Myocyte (in vitro differentiated cells): ENCODE results near the gene WDR48. TPM values are rescaled to one million over a fixed set of nuclear protein-coding genes. Genes with fewer than 3 reads are reported as not detected.

ENCODE experiments used
- DNase-seq: peaks from one replicate; pipeline ENCODE4 v3.0.0-alpha.2; 2012; ENCODE audit warnings: low read depth
- total RNA-seq: library from RNA; depleted of rRNA; stranded (reverse); fragments of >200 nt; gene quantifications from 2 replicates; pipeline ENCODE4 v1.2.3, GENCODE V29; 2014

WDR48 gene
- total RNA-seq, 1 donor from 2014 or later: 16.6 TPM

GRCh38 chr3:39063143-39063542 is 11.3 kb downstream of the WDR48 start:
- no peak for DNase-seq

DNA sequence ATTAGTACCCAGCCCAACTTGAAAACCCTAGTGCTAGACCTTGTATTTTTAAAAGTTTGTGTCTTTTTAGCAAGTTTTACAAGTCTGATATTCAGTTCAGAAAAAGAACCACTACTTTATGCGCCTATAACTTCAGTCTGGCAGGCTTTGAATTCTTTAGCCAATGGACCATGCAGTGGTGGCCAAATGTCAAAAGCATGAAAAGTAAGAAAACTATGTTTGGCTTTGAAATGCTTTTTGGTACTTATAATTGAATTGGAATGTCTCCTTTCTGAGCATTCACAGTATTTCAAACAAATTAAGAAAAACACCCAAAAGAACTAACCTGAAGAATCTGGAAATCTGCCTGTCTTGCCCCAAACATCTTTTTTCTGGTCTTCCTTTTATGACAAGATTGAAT is 12.8 kb downstream of the WDR48 start:
- no peak for DNase-seq

- peak; percentile 16 for DNase-seq
These were observed 13.4 kb downstream of the WDR48 start for GRCh38 chr3:39065197-39065596.

GRCh38 chr3:39067286-39067685 is 15.5 kb downstream of the WDR48 start:
- no peak for DNase-seq

- no peak for DNase-seq
These were observed 16.7 kb downstream of the WDR48 start for GRCh38 chr3:39068556-39068955.

DNA sequence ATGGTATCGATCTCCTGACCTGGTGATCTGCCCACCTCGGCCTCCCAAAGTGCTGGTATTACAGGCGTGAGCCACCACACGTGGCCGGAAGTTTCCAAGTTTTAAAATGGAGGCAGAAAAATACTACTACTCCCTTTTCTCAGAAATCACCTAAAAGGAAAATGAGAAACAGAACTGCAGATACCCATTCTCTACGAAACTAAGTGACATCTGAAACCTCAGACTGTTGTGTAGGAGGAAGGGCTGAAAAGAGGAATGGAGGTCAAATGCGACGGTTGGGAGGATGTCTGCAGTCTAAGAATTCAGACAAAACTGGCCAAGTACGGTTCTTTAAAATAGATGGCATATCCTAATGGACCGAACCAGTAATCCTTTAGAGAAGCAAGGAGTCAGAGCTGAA is 24.1 kb downstream of the WDR48 start:
- no peak for DNase-seq

GRCh38 chr3:39079530-39079929 is 27.7 kb downstream of the WDR48 start:
- DNase-seq: no peak

DNA sequence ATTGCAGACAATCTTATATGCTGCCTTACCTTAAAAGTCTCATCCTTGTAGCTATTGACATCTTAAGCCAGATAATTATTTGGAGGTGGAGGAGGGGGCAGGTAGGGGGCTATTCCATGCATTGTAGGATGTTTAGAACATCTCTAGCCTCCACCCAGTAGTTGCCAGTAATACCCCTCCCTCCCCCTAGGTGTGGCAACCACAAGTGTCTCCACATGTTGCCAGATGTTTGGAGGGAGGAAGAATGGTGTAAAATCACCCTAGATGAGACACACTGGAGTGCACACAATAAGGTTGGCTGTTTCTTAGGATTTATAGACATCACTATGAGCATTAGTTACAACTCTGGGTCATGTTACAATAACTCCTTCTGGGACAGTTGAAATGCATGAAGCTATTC is 28.2 kb downstream of the WDR48 start:
- no peak for DNase-seq

GRCh38 chr3:39082666-39083313 is 31.0 kb downstream of the WDR48 start:
- no peak for DNase-seq

DNA sequence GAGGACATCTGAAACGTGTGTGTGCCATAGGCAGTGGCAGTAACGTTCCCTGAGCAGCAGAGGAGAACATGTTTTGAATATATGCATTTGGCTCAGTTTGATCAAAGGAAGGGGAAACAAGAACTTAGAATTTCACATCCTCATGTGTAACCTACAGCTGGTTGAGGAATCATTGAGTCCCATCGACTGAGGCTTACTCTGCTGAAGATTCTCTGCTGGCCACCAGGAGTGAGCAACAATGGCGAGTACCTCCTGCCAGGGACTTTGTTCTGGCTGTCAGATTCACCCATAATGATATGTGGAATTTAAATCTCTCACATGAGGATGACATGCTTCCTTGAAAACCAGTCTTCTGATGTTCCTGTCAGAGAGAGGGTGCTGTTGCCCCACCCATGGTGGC is 34.3 kb downstream of the WDR48 start:
- DNase-seq: no peak

DNA sequence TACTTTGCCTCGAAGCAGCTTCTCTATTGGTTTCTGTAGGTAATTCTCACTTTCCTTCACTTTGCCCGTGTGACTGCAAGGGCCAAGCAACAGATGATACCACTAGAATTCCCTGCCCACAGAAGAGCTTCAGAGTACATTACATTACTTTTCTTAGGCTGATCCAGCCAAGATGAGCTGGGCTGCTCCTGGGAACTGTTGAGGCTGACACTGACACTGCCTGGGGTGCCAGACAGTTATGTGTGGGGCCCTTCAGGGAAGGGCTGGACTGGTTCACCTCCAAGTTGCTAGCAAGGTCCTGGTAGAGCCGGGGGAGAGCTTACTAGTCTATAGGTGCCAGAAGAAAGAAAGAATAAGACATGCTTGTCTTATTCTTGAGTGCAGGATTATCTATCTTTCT is 36.6 kb downstream of the WDR48 start:
- DNase-seq: peak; percentile 37

DNA sequence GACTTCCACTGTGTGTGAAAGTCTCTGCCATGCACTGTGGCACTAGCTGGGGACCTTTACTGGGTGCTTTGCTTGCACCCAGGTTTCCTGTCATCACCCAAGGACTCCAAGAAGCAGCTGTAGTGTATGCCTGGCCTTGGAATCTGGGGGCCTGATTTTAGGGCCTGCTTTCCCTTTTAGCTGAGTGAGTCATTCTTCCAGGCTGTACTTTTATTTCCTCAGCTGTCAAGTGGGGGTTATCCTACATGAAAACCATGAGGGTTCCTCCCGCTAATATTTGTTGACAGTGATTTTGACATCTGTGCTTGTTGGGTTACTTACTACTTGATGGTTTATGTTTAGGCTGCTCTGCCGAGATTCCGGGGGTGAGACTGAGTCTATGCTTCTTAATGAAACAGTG is 37.1 kb downstream of the WDR48 start:
- peak; percentile 88 for DNase-seq

DNA sequence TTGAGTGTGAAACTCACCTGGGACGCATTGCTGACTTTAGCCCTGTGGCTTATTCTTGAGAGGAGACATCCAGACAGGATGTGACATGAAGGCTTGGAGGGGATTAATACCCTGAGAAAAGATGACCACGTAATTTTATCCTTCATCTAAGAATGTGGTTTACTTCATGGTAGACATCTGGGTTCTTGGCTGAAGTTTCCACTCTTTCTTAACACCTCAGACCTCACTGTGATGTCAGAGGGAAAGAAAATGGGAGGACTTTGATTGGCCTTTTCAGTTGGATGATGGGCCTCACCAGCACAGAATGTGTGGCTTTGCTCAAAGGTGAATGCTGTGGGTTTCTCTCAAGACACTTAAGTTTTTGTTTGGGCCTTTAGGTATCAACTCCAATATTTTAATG is 39.1 kb downstream of the WDR48 start:
- DNase-seq: peak; percentile 57

DNA sequence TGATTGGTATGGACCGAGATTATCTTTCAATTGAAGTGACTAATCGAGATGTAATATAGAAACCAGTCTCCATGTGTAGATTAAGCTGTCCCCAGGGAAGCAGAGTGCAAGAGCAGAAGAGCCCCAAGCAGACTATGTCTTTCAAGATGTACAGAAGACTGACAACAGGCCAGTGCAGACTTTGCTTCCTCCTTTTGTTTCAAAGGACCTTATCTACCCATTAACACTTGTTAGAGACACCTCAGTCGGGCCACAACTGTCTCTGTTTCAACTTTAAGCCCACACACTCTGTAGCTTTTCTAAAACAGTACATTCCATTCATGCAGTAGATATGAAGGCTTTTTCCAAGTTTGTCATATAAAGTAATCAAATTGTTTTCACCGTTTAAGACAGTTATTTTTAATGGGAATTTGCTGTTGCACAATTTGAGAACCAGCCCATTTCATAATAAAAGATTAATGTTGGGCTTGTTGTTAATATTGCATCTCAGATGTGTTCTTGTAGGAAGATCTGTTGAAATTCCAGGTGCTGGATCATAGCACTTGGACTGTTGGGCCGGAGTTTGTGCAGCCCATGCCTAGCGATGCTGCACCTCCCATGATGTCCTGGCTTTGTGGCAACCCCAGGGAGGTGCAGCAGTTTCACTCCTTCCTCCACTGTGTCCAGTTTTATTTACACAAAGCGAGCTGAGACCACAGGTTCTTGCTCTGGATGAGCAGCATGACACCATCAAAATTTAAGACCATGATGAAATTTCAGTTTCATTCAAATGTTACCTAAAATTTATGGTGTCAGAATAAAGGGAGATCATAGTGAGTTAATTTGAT is 43.2 kb downstream of the WDR48 start:
- no peak for DNase-seq

- no peak for DNase-seq
These were observed 44.0 kb downstream of the WDR48 start for GRCh38 chr3:39095778-39096177.

DNA sequence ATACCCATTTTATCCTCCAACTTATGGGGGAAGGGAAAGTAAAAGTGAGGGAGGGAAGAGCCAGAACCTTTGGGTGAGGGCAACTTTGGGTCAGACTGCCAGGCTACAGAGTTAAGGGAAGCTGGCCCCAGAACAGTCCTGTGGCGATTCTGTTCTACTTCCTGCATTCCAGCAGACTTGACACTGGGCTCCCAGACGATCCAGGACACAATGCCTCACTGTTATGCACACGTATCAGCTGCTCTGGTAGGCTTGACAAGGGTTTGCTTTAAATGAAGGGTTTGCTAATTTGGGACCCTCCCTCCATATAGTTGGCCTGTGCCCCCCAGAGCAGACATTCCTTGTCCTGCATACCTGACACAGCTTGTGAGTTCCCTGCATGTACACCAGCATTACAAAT is 45.0 kb downstream of the WDR48 start:
- peak; percentile 25 for DNase-seq

DNA sequence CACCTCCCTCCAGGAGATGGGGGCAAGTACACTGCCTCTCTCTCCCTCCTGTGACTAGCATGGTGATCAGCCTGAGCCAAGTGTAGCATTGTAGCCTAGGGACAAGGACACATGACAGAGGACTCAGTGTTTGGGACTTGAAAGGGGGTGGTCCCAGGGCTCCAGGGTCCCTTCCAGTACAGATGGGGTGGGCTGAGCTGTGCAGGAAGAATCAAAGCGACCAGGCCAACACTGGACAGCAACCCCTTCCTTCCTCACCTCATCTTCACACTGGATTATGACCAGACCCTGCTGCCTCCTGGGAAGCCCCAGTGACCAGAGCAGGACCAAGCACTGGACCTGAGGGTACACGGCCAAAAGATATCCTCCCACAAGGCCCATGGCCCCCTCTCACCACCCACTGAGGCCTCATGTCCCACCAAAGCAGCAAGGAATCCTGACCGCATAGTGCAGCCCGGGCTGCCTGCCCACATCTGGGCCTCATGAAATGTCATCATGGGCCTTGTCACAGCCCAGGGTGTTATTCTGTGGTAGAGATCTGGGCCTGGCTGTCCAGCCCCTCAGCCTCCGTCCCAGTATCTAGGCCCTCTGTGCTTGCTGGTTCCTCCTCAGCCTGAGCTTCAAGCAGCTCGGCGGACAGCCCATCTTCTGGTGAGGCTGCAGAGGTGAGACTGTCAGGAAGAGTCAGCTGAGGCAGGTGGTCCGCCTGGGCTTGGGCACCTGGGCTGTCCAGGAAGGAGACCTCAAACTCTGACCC is 46.1 kb downstream of the WDR48 start:
- DNase-seq: no peak

DNA sequence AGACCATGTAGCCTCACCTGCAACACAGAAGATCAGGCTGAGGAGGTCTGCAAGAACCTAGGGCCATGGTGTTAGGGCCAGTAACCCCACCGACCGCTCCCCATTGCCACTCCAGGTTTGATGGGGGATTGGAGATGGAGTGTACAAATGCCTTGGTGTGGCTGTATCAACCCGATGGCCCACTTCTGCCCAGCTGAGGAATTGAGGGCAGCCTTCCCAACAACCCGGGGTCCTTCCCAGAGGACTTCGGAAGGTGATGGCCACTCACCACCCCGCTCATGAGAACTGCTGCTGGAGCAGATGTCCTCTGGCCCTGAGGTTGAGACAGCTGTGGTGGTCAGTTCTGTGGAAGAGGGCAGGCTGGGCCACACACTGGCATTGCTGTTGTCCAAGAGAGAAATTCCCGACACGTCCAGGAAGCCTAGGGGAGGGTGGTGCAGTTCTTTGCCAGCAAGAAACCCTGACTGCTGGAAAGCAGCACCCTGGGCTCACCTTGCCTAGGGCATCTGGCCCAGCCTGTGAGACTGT is 46.7 kb downstream of the WDR48 start:
- peak; percentile 81 for DNase-seq

- no peak for DNase-seq
These were observed 47.4 kb downstream of the WDR48 start for GRCh38 chr3:39099242-39099641.

DNA sequence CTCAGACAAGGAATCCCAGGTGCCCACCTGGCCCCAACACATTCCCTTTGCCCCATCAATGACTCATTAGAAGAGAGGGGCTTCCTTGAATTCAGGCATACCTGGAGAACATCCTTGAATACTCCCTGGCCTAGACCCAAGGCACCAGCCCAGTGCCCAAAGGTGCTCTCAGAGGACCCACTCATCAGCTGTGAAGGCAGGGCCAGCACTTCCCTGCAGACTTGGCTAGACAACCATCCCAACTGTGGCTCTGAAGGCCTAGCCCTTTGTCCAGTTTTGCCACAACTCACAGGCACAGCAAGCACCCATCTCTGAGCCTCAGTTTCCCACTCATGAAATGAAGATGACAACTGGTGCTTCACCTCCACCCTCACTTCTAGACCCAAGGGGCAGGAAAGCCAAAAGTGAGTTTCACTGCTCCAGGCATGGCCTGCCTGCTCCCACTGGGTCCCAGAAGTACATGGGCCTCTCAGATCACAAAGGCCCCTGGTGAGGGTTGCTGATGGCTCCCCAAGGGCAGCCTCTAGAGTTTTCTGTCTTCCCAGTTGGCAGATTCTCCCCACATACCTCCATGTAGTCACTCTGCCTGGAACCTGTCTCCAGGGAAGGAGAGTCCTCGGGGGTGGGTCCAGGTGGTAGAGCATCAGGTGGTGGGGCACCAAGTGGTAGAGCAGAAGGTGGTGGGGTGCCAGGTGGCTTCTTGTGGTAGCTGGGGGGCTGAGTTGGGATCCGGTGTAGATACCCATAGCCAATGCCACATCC is 48.1 kb downstream of the WDR48 start:
- no peak for DNase-seq

- no peak for DNase-seq
These were observed 48.7 kb downstream of the WDR48 start for GRCh38 chr3:39100500-39100886.
